Activated CD4-positive, alpha-beta T cell treated with anti-CD3 and anti-CD28 coated beads, Interleukin-2, Interleukin-4, amounts not matched to agents 100 ng/mL and 50 ng/mL, durations not matched to agents 16 hours and 8 hours (primary cell): ENCODE results near the gene MIGA1.
"Not testable (repeated sequence)": the region's sequence is repeated elsewhere in the genome, so short reads cannot be mapped to it uniquely, and the experiment has no call there.

Experiments used
- DNase-seq: peaks from one replicate; pipeline ENCODE4 v3.0.0-alpha.2; 2020; ENCODE audit warnings: low spot score

Gene MIGA1

DNA sequence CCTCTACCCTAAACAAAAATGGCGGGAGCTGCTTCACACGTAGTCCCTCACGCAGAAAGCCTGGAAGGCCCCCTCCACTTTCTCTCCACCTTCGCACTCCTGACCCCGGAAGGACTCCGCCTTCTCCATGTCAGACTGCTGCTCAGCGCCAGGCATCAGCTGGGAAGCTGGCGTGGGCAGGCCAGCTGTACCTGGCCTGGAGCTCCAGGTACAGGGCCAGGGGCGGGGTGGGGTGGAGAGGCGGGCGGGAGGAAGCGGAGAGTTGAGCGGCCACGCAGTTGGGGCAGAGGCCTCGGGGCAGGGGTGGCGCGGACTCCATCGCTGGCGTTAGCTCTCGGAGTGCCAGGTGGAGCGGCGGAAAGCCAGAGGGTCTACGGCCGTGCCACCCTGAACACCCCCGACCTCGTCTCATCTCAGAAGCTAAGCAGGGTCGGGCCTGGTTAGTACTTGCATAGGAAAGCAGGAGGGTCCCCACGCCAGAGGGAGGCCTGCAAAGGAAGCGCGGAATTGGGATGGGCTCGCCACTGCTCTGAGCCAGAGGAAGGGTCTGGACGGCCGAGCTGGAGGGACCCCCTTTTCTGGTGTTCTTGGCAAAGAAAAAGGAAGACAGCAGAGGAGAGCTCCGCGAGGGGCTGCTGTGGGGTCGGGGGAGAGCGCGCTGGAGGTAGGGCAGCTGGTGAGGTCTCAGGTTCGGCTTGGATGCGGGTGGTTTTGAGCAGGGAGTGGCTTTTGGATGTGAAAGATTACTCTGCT lies at the start of gene MIGA1:
Gene MIGA1 (plus strand): TSS at position 121 of the 753 bp plus-strand sequence. CDS start 3,604 bp downstream, outside the sequence.
- peak; percentile 92 for DNase-seq

DNA sequence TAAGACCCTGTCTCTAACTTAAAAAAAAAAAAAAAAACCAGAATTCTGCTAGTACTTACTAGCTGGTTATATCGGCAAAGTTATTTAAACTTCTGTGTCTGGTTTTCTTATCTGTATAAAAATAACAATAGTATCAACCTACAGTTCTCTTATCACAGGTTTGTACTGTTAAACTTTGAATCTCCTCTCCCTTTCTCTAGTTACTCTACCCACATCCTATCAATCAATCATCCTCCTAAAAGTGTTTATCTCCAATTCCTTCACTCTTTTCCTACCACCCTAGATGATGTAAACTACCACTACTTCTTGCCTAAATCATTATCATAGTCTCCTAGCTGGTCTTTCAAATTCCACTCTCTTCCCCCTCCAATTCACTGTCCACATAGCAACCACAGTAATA lies 47.4 kb upstream of the MIGA1 start:
- no peak for DNase-seq

DNA sequence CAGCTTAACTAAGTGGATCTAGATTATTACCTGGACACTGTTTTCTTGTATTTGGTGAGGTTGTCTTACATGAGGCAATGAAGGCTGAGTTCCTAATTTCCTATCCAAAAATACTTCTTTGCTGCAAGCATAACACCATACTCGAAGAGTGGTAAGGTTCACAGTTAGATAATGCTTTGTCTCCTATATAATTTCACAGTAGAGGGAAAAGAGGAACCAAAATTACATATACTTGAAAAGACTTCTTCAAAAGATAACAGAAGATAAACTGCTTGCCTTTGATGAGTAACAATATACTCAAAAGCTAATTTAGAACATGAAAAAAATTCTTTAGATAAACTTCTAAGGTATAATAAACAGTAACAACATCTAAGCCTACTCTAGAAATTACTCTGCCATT lies 40.2 kb upstream of the MIGA1 start:
- DNase-seq = no peak

DNA sequence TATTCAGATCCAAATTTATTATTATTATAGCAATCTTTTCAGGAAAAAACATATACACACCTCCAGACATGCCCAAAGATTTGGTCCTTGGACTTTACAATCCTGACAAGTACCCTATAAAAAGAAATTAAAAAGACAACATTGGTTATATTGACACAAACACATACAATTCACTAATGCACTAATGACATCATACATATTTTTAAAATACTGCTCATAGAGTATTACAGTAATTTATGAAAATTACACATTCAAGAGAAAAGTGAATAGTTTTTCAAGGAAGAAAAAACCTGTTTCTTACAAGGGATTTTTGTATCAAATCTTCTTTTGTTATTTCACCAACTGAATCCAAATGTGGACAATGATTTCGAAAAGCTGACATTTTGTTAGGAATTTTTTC lies 38.1 kb upstream of the MIGA1 start:
- no peak for DNase-seq

DNA sequence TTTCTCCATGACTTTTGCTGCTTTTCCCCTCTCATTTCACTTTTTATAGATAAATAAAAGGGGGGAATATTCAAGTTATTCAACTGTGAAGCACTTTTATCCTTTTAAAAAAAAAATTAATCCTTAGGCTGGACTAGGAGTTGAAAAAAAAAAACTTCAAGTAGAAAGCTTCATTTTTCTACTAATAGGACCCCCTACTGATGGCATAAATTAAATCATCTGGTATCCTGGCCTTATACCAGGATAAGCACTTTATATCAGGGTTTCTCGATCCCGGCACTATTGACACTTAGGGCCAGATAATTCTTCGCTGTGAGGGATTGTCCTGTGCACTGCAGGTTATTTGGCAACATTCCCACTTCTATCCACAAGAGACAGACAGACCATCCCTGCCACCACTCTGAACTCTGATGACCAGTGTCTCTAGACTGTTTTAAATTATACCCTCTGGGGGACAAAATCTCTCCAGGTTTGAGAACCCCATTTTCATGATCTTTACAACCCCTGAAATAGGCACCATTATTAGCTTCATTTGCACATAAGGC lies 37.4 kb upstream of the MIGA1 start:
- no peak for DNase-seq

- no peak for DNase-seq
Observed at GRCh38 chr1:77744576-77744975, 34.9 kb upstream of the MIGA1 start.

DNA sequence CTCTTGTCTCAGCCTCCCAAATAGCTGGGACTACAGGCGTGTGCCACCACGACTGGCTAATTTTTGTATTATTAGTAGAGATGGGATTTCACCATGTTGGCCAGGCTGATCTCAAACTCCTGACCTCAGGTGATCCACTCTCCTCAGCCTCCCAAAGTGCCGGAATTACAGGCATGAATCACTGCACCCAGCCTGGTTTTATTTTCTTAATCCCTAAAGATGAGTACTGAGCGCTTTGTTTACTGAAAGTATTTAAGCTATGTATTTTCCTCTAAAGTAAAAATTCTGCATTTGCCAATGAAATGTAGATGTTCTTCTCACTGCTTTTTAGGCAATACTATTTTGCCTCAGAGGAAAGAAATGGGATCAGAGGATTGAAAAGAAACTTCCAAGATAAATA lies 30.0 kb upstream of the MIGA1 start:
- DNase-seq = not testable (repeated sequence)

DNA sequence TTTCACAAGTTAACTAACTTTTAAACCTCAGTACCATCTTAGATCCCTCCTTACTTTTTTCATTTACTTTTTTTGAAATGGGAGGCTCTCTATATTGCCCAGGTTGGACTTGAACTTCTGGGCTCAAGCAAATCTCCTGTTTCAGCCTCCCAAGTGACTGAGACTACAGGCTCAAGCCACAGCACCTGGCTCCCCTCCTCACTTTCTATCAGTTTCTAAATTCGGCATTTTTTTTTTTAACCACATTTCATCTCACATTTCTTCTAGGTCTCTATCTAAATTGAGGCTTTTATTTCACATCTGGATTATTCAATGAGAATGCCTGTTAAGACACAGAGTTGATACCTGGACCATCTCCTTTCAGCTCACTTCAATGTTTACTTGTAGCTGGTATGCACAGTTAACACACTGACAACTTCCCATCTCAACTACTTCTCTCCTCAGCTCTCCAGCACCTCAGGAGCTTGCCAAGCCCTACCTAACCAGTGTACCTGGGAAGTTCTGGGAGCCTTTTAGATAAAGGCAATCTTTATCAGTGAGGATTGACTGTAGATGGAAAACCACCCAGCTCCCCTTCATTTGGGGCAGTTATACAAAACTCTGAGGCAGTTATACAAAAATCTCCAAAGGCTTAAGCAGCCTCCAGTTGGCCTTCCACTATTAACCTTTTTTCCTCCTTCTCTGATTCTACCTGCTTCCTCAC lies 23.2 kb upstream of the MIGA1 start:
- no peak for DNase-seq

DNA sequence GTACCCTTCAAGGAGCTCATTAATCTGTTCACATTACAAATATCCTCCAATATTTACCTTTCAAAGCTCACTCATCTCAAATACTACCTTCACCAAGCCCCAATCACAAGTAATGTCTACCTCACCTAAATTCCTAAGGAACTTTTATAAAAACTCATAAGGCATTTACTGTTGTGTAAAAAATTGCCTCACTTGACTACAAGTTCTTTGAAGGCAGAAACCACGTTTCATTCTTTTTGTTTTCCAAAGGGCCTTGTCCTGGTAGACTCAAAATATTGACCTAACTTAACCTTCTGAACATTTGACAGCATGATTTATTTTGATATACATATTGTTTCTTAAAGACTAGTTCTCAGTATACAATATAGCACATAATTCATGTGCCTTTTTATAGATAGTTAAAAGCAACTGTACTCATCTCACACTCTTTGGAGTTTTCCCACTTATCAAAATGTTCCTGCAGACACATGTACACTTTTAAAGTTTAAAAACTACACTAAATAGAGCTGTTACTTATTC lies 22.3 kb upstream of the MIGA1 start:
- DNase-seq = no peak

GRCh38 chr1:77757603-77758002 lies 21.8 kb upstream of the MIGA1 start:
- no peak for DNase-seq

DNA sequence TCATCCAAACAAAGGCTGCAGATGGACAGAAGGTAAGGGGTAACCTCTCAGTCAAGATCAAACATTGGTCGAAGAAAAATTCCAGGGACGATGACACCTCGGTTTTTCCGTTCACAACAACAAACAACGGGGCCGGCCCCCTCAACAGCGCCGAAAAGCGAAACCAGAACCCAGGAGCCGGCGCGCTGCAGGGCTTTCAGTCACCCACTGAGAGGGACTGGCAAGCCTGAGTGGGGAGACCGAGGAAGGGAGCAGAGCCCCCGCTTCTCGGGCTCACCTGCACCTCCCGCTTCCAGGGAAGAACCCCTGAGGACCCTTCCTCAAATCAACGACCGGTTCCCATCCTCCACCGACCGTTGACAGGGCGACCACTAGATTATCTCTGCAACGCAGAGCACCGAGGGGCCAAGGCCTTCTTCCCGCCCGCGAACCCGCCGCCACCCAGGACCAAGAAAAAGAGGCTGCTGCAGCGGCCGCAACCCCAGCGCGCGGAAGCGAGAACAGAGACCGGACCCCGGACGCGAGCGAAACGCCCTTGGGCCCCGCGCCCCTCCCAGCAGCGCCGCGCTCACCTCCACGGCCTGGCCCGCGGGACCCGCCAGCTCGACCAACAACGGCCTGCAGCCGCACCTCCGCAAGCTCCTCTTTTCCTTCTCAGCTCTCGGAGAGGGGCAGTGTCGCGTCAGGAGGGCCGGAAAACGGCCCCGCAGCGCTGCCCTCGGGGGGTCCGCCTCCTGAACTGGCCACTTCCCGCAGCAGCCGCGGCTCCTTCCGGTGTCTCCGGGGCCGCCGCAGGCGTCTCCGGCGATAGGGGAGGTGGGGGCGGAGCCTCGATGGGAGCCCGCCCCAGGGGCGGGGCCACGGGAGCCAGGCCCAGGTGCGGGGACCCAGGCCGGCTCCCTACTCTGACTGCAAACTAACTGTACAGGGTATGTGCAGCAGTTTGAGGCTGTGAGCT lies 20.1 kb upstream of the MIGA1 start, which contains the start of gene USP33:
Gene USP33 (minus strand): TSS at position 782 of the 958 bp plus-strand sequence. CDS start 18,155 bp downstream, outside the sequence.
- peak; percentile 89 for DNase-seq

DNA sequence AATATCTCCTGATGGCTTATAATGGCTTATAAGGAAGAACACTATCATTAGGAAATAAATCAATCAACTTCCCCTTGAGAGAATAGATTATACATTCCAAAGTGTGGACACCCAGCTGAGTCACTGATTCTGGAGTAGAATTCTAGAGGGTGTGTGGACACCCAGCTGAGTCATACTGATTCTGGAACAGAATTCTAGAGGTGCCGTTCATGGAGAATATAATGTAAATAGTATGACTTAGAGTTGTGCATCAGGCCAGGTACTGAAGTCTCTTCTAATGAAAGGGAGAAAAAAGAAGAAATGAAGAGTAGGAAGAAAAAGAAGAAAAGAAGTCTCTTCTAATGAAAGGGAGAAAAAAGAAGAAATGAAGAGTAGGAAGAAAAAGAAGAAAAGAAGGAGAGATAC lies 17.4 kb upstream of the MIGA1 start:
- DNase-seq = no peak

- DNase-seq = peak; percentile 12
Observed at GRCh38 chr1:77768006-77768405, 11.4 kb upstream of the MIGA1 start.

GRCh38 chr1:77776007-77776700 lies 3.3 kb upstream of the MIGA1 start:
- DNase-seq = no peak

GRCh38 chr1:77781683-77782082 lies 2.2 kb downstream of the MIGA1 start:
- no peak for DNase-seq

GRCh38 chr1:77783141-77783540 lies 3.7 kb downstream of the MIGA1 start:
- DNase-seq = no peak

- DNase-seq = not testable (repeated sequence)
Observed at GRCh38 chr1:77786093-77786741, 6.8 kb downstream of the MIGA1 start.

DNA sequence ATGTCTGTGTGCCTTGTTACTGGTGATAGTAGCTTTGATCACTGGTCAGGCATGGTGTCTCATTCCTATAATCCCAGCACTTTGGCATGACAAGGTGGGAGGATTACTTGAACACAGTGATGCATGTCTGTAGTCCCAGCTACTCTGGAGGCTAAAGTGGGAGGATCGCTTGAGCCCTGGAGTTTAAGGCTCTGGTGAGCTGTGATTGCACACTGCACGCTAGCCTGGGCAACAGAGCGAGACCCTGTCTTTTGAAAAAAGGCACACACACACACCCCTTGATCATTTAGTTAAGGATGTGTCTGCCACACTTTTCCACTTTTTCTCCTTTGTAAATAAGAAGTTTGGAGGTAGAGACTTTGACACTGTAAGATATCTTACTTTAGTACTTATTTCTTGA lies 15.1 kb downstream of the MIGA1 start:
- DNase-seq = no peak

- DNase-seq = no peak
Observed at GRCh38 chr1:77796695-77797405, 17.4 kb downstream of the MIGA1 start.

DNA sequence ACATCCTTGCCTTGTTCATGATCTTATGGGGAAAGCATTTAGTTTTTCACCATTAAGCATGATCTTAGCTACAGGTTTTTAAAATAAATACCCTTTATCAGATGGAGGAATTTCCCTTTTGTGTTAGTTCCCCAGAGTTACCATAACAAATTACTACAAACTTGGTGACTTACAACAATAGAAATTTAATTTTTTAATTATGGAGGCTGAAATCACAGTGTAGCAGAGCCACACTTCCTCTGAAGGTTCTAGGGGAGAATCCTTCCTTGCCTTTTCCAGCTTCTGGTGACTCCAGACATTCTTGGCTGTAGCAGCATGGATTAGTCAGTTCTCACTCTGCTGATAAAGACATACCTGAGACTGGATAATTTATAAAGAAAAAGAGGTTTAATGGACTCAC lies 18.5 kb downstream of the MIGA1 start:
- no peak for DNase-seq
